GM19025 (cell line): ENCODE results near the gene ANKRD29.
"Not testable (repeated sequence)": the region's sequence is repeated elsewhere in the genome, so short reads cannot be mapped to it uniquely, and the experiment has no call there.

Experiments
- ATAC-seq: cut with Tn5 transposase; IDR thresholded peaks from one replicate; pipeline ENCODE4 v1.9.1; 2021; ENCODE audit warnings: mild to moderate bottlenecking, low read depth, moderate library complexity; ENCODE audit not compliant: unreplicated experiment

ANKRD29 gene

GRCh38 chr18:23568281-23569138 lies 94.2 kb downstream of the ANKRD29 start:
- ATAC-seq, result no peak

- no peak for ATAC-seq
Observed at GRCh38 chr18:23567671-23568070, 95.0 kb downstream of the ANKRD29 start.

GRCh38 chr18:23565916-23566547 lies 96.7 kb downstream of the ANKRD29 start:
- ATAC-seq, result no peak

- no peak for ATAC-seq
Observed at GRCh38 chr18:23563377-23564043, 99.2 kb downstream of the ANKRD29 start.

GRCh38 chr18:23560186-23560585 lies 102.5 kb downstream of the ANKRD29 start:
- ATAC-seq, result no peak

GRCh38 chr18:23557511-23557910 lies 105.2 kb downstream of the ANKRD29 start:
- not testable (repeated sequence) for ATAC-seq

GRCh38 chr18:23556145-23556780 lies 106.4 kb downstream of the ANKRD29 start:
- no peak for ATAC-seq

- no peak for ATAC-seq
Observed at GRCh38 chr18:23553887-23554286, 108.8 kb downstream of the ANKRD29 start.

- no peak for ATAC-seq
Observed at GRCh38 chr18:23552505-23552904, 110.2 kb downstream of the ANKRD29 start.

GRCh38 chr18:23551978-23552377 lies 110.7 kb downstream of the ANKRD29 start:
- ATAC-seq, result no peak

GRCh38 chr18:23550898-23551297 lies 111.8 kb downstream of the ANKRD29 start:
- ATAC-seq, result no peak
